Breast epithelium (tissue), 3 donors: Measurements from ENCODE around the gene MAN1A1.

ENCODE experiments used
- POLR2A ChIP-seq: fragments of 450-650 bp; IDR thresholded peaks from one replicate; pipeline ENCODE4 v1.6.1; 2016; ENCODE audit warnings: antibody characterized with exemption, mild to moderate bottlenecking, moderate library complexity
- TF ChIP-seq, protein P1 (sequence below), 3 donors: fragments of 450-650 bp; IDR thresholded peaks; one replicate each; pipeline ENCODE4 v1.5.1; 2016 to 2017; ENCODE audit warnings: antibody characterized with exemption in 3 of 3, mild to moderate bottlenecking in 3 of 3, moderate library complexity in 3 of 3

DNA sequence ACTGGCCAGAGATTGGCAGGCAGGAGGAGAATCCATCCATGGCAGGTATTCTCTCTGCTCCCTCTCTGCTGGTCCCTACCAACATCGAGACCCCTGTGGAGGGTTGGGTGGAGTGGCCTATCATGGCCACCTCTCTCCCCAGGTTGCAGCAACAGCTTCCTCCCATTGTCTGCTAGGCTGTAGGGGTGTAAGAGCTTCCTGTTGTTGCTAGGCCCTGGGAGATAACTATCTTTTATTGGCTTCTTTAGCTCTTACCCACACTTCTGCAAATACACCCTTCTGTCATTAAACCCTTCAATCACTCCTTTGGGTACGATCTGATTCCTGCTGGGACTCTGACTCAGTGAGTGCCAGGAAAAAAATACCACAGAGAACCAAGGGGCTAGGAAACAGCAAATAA, 204.4 kb downstream of the MAN1A1 start:
- TF ChIP-seq POLR2A = no peak
- TF ChIP-seq, protein P1, sequence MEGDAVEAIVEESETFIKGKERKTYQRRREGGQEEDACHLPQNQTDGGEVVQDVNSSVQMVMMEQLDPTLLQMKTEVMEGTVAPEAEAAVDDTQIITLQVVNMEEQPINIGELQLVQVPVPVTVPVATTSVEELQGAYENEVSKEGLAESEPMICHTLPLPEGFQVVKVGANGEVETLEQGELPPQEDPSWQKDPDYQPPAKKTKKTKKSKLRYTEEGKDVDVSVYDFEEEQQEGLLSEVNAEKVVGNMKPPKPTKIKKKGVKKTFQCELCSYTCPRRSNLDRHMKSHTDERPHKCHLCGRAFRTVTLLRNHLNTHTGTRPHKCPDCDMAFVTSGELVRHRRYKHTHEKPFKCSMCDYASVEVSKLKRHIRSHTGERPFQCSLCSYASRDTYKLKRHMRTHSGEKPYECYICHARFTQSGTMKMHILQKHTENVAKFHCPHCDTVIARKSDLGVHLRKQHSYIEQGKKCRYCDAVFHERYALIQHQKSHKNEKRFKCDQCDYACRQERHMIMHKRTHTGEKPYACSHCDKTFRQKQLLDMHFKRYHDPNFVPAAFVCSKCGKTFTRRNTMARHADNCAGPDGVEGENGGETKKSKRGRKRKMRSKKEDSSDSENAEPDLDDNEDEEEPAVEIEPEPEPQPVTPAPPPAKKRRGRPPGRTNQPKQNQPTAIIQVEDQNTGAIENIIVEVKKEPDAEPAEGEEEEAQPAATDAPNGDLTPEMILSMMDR (IDR thresholded peaks at IDR 0.05) = no peak
